ENCODE data around the gene NDRG3.

- TF ChIP-seq, protein P1, sequence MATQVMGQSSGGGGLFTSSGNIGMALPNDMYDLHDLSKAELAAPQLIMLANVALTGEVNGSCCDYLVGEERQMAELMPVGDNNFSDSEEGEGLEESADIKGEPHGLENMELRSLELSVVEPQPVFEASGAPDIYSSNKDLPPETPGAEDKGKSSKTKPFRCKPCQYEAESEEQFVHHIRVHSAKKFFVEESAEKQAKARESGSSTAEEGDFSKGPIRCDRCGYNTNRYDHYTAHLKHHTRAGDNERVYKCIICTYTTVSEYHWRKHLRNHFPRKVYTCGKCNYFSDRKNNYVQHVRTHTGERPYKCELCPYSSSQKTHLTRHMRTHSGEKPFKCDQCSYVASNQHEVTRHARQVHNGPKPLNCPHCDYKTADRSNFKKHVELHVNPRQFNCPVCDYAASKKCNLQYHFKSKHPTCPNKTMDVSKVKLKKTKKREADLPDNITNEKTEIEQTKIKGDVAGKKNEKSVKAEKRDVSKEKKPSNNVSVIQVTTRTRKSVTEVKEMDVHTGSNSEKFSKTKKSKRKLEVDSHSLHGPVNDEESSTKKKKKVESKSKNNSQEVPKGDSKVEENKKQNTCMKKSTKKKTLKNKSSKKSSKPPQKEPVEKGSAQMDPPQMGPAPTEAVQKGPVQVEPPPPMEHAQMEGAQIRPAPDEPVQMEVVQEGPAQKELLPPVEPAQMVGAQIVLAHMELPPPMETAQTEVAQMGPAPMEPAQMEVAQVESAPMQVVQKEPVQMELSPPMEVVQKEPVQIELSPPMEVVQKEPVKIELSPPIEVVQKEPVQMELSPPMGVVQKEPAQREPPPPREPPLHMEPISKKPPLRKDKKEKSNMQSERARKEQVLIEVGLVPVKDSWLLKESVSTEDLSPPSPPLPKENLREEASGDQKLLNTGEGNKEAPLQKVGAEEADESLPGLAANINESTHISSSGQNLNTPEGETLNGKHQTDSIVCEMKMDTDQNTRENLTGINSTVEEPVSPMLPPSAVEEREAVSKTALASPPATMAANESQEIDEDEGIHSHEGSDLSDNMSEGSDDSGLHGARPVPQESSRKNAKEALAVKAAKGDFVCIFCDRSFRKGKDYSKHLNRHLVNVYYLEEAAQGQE (IDR thresholded peaks at IDR 0.05): no peak
- TF ChIP-seq, protein P2, sequence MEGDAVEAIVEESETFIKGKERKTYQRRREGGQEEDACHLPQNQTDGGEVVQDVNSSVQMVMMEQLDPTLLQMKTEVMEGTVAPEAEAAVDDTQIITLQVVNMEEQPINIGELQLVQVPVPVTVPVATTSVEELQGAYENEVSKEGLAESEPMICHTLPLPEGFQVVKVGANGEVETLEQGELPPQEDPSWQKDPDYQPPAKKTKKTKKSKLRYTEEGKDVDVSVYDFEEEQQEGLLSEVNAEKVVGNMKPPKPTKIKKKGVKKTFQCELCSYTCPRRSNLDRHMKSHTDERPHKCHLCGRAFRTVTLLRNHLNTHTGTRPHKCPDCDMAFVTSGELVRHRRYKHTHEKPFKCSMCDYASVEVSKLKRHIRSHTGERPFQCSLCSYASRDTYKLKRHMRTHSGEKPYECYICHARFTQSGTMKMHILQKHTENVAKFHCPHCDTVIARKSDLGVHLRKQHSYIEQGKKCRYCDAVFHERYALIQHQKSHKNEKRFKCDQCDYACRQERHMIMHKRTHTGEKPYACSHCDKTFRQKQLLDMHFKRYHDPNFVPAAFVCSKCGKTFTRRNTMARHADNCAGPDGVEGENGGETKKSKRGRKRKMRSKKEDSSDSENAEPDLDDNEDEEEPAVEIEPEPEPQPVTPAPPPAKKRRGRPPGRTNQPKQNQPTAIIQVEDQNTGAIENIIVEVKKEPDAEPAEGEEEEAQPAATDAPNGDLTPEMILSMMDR (IDR thresholded peaks at IDR 0.05; ENCODE audit: low read depth, low read length, missing input control): no peak
- no peak for TF ChIP-seq GABPA (IDR thresholded peaks at IDR 0.05 in 1 of 2, conservative IDR thresholded peaks at IDR 0.05 in 1 of 2)
- no peak for TF ChIP-seq ATF3 (IDR thresholded peaks at IDR 0.05)
- TF ChIP-seq, protein P3, sequence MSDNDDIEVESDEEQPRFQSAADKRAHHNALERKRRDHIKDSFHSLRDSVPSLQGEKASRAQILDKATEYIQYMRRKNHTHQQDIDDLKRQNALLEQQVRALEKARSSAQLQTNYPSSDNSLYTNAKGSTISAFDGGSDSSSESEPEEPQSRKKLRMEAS (IDR thresholded peaks at IDR 0.05): no peak
These were observed 8.7 kb downstream of the NDRG3 start for GRCh38 chr20:36737183-36737499.

Measured in liver (tissue), 3 donors.